Stomach (tissue), 4 donors: ENCODE data around the gene SEC23B.

Experiments used
- CTCF ChIP-seq, 7 experiments: fragments of 450-650 bp in 4 of 7; fragments of 200-600 bp in 3 of 7; sonication (generic) in 3 of 7; IDR thresholded peaks; one replicate each; pipeline ENCODE4 v1.5.1; 2016 to 2019; ENCODE audit warnings: antibody characterized with exemption in 7 of 7, control low read depth in 2 of 7, mild to moderate bottlenecking in 1 of 7
- EP300 ChIP-seq: sonication (generic); formaldehyde crosslinking; IDR thresholded peaks from one replicate; pipeline ENCODE4 v1.6.1; 2017; ENCODE audit warnings: antibody characterized with exemption
- POLR2A ChIP-seq, 4 donors: fragments of 450-650 bp; IDR thresholded peaks; one replicate each; pipeline ENCODE4 v1.6.1; 2016; ENCODE audit warnings: antibody characterized with exemption in 4 of 4, control low read depth in 2 of 4, mild to moderate bottlenecking in 1 of 4, moderate library complexity in 1 of 4
- POLR2AphosphoS5 ChIP-seq, 3 donors: sonication (generic); formaldehyde crosslinking; IDR thresholded peaks; one replicate each; pipeline ENCODE4 v1.6.1; 2016; ENCODE audit warnings: antibody characterized with exemption in 3 of 3

- TF ChIP-seq POLR2A (IDR thresholded peaks at IDR 0.05) (no peak), CTCF (IDR thresholded peaks at IDR 0.05) (no peak), POLR2AphosphoS5 (IDR thresholded peaks at IDR 0.05) (no peak), EP300 (no peak)
Measured at GRCh38 chr20:18571009-18571408, 63.3 kb downstream of the SEC23B start.
